OCI-LY1 (cell line): ENCODE data around the gene CD300LG.

Source experiments
- CTCF ChIP-seq: fragments of 200-600 bp; sonication (generic), shearing (Covaris generic); IDR thresholded peaks from 2 replicates; pipeline ENCODE4 v1.5.1; 2017; ENCODE audit warnings: mild to moderate bottlenecking, antibody characterized with exemption, low read length, moderate library complexity, mixed read lengths
- EZH2 ChIP-seq: fragments of 200-600 bp; sonication (generic), shearing (Covaris generic); IDR thresholded peaks from 2 replicates; pipeline ENCODE4 v1.8.0; 2017; ENCODE audit warnings: borderline replicate concordance, mixed run types, mild to moderate bottlenecking, antibody characterized with exemption, low read length, moderate library complexity, mixed read lengths

GRCh38 chr17:43907425-43907981 is 60.5 kb downstream of the CD300LG start, which contains the start of gene MPP2:
- no peak for TF ChIP-seq CTCF
- no peak for TF ChIP-seq EZH2
